K562 (cell line): ENCODE data around the gene EPN2. TPM values are rescaled to one million over a fixed set of nuclear protein-coding genes. Genes with fewer than 3 reads are reported as not detected.
"Not testable (repeated sequence)": the region's sequence is repeated elsewhere in the genome, so short reads cannot be mapped to it uniquely, and the experiment has no call there.

ENCODE experiments used
- ATAC-seq: fragments of 200-7000 bp; cut with Tn5 transposase; 3 replicates; pipeline ENCODE4 v1.9.1; 2020; ENCODE audit warnings: moderate library complexity
- BruUV-seq: library from RNA; stranded (reverse); fragments of 400-500 nt; replicated peaks from 2 replicates; lab custom pipeline; 2021; lab: Mats Ljungman, UMichigan
- CTCF ChIA-PET: fragments of 300-600 bp; formaldehyde crosslinking; extraction: SDS; loops from one replicate; lab custom pipeline; 2021; ENCODE audit warnings: low intra/inter-chr PET ratio; lab: Yijun Ruan, JAX
- POLR2A ChIA-PET: fragments of 300-600, 350-650 bp; sonication (Branson Sonifier 250); formaldehyde crosslinking; extraction: SDS; loops from one replicate; lab custom pipeline; 2021; ENCODE audit warnings: antibody characterized with exemption, inconsistent platforms; lab: Yijun Ruan, JAX
- DNase-seq, 4 experiments: peaks; one replicate each; pipeline versions ENCODE4 v3.0.0 to v3.0.0-alpha.2; 2011 to 2018; ENCODE audit warnings: low spot score in 3 of 4, mixed read lengths in 3 of 4; ENCODE audit errors: extremely low read depth in 1 of 4
- FAIRE-seq: peaks from 2 replicates; lab custom pipeline; 2011; peaks lifted over from hg19 to GRCh38; lab: Jason Lieb, UNC
- H2AFZ ChIP-seq: 2 replicates; pipeline ENCODE4 v1.6.0; 2011; ENCODE audit warnings: low read depth, low read length, control low read depth, inconsistent platforms
- H3K27ac ChIP-seq: fragments of 200-600 bp; 3 replicates; pipeline ENCODE4 v1.8.0; 2011; ENCODE audit warnings: low read depth, mild to moderate bottlenecking, control low read depth, inconsistent platforms, low read length, moderate library complexity, mixed read lengths; ENCODE audit errors: extremely low read depth
- H3K27me3 ChIP-seq, 2 experiments: fragments of 300-600 bp in 1 of 2; 2 replicates in 1 of 2; 3 replicates in 1 of 2; pipeline versions ENCODE4 v1.6.0 to v1.8.0; 2011; ENCODE audit warnings: inconsistent platforms in 2 of 2, low read length in 2 of 2, mild to moderate bottlenecking in 1 of 2, mixed read lengths in 1 of 2, moderate library complexity in 1 of 2; ENCODE audit not compliant: control insufficient read depth in 2 of 2, insufficient read depth in 2 of 2
- H3K36me3 ChIP-seq: fragments of 300-600 bp; 3 replicates; pipeline ENCODE4 v1.8.0; 2011; ENCODE audit warnings: mild to moderate bottlenecking, low read length, inconsistent platforms; ENCODE audit not compliant: control insufficient read depth, insufficient read depth
- H3K4me1 ChIP-seq, 2 experiments: fragments of 200-600 bp in 1 of 2; replicated peaks in 1 of 2; 2 replicates in 1 of 2; 3 replicates in 1 of 2; pipeline versions ENCODE4 v1.5.1 to v1.8.0; 2011; ENCODE audit warnings: inconsistent platforms in 2 of 2, low read length in 2 of 2, mild to moderate bottlenecking in 1 of 2, mixed read lengths in 1 of 2, moderate library complexity in 1 of 2; ENCODE audit not compliant: control insufficient read depth in 2 of 2, insufficient read depth in 2 of 2
- H3K4me2 ChIP-seq: 2 replicates; pipeline ENCODE4 v1.6.1; 2011; ENCODE audit warnings: low read length, control low read depth, inconsistent platforms, mixed read lengths; ENCODE audit not compliant: insufficient read depth
- H3K4me3 ChIP-seq: fragments of 200-600 bp; sonication (generic), shearing (Covaris generic); 2 replicates; pipeline ENCODE4 v1.5.1; 2016; ENCODE audit warnings: control low read depth, inconsistent platforms
- H3K79me2 ChIP-seq: fragments of 200-600 bp; 3 replicates; pipeline ENCODE4 v1.8.0; 2011; ENCODE audit warnings: low read length, inconsistent platforms; ENCODE audit not compliant: control insufficient read depth, insufficient read depth
- H3K9ac ChIP-seq, 2 experiments: 2 replicates each; pipeline versions ENCODE4 v1.6.0 to v1.6.1; 2011; ENCODE audit warnings: low read depth in 2 of 2, low read length in 2 of 2, control low read depth in 1 of 2, inconsistent platforms in 1 of 2, mild to moderate bottlenecking in 1 of 2, mixed read lengths in 1 of 2; ENCODE audit not compliant: insufficient read depth in 1 of 2
- H3K9me1 ChIP-seq: one replicate; pipeline ENCODE4 v1.6.0; 2011; ENCODE audit warnings: inconsistent platforms, mild to moderate bottlenecking, low read length, moderate library complexity; ENCODE audit not compliant: control insufficient read depth, insufficient read depth
- H3K9me3 ChIP-seq: replicated peaks from 2 replicates; pipeline ENCODE4 v1.5.1; 2011; ENCODE audit warnings: low read depth, low read length, inconsistent platforms; ENCODE audit not compliant: control insufficient read depth, insufficient read depth
- H4K20me1 ChIP-seq: replicated peaks from 2 replicates; pipeline ENCODE4 v1.6.1; 2011; ENCODE audit warnings: low read length, inconsistent platforms, mixed read lengths; ENCODE audit not compliant: control insufficient read depth, insufficient read depth
- ATF1 ChIP-seq, 2 experiments: fragments of 450-650 bp in 1 of 2; IDR thresholded peaks; 2 replicates each; pipeline ENCODE4 v1.6.1; 2016; ENCODE audit warnings: missing compliant biosample characterization in 1 of 2, missing genetic modification characterization in 1 of 2
- BRCA1 ChIP-seq, 2 experiments: fragments of 450-650 bp in 1 of 2; sonication (generic) in 1 of 2; formaldehyde crosslinking in 1 of 2; IDR thresholded peaks; 2 replicates each; pipeline versions ENCODE4 v1.5.0 to v1.6.1; 2017 to 2020; ENCODE audit warnings: mild to moderate bottlenecking in 1 of 2, missing genetic modification reagents in 1 of 2
- HDAC3 ChIP-seq: fragments of 450-650 bp; IDR thresholded peaks from 2 replicates; pipeline ENCODE4 v1.6.1; 2018; ENCODE audit warnings: borderline replicate concordance, mild to moderate bottlenecking, moderate library complexity; ENCODE audit not compliant: partially characterized antibody
- JUN ChIP-seq, 2 experiments: sonication (generic) in 1 of 2; formaldehyde crosslinking in 1 of 2; IDR thresholded peaks; 2 replicates each; pipeline versions ENCODE4 v1.6.1 to v1.8.0; 2012 to 2022; ENCODE audit warnings: borderline replicate concordance in 2 of 2, mild to moderate bottlenecking in 2 of 2, improper control_type of control experiment in 1 of 2, low read depth in 1 of 2, low read length in 1 of 2, missing genetic modification reagents in 1 of 2
- MTA2 ChIP-seq: fragments of 450-650 bp; IDR thresholded peaks from 2 replicates; pipeline ENCODE4 v1.6.1; 2016; ENCODE audit warnings: low read depth
- ZBTB7A ChIP-seq: IDR thresholded peaks from 2 replicates; pipeline ENCODE4 v1.6.1; 2011; ENCODE audit warnings: low read depth, mild to moderate bottlenecking, low read length, moderate library complexity, borderline replicate concordance; ENCODE audit not compliant: control insufficient read depth
- ZFX ChIP-seq: sonication (generic); formaldehyde crosslinking; IDR thresholded peaks from 2 replicates; pipeline ENCODE4 v1.8.0; 2022; ENCODE audit warnings: mild to moderate bottlenecking, missing genetic modification reagents, moderate library complexity
- ZNF124 ChIP-seq: sonication (generic); formaldehyde crosslinking; IDR thresholded peaks from 2 replicates; pipeline ENCODE4 v1.8.1; 2022; ENCODE audit warnings: missing genetic modification reagents
- ZNF561 ChIP-seq: fragments of 450-650 bp; formaldehyde crosslinking; conservative IDR thresholded peaks from 2 replicates; pipeline ENCODE4 v1.4.0; 2020; ENCODE audit warnings: mild to moderate bottlenecking, moderate library complexity
- ZNF740 ChIP-seq, 3 experiments: fragments of 200-800 bp in 1 of 3; sonication (Bioruptor generic) in 1 of 3; sonication (generic) in 1 of 3; formaldehyde crosslinking in 1 of 3; IDR thresholded peaks; 2 replicates each; pipeline versions ENCODE4 v1.6.1 to v1.8.0; 2016 to 2022; ENCODE audit warnings: mild to moderate bottlenecking in 2 of 3, missing compliant biosample characterization in 2 of 3, missing genetic modification characterization in 2 of 3, missing genetic modification reagents in 1 of 3
- WGBS: fragments of 100-300 bp; shearing (Covaris generic); methylation state at CpG from one replicate; pipeline ENCODE4 v1.1.6; 2016; ENCODE audit warnings: low coverage, mixed read lengths; ENCODE audit not compliant: insufficient coverage; ENCODE audit errors: missing lambda C conversion rate; 5-methylcytosine and 5-hydroxymethylcytosine counted together
- in situ Hi-C: fragments of 300-500 bp; cut with MboI; formaldehyde crosslinking; loops from 4 replicates; pipeline ENCODE4 v1.15.0; 2018; ENCODE audit warnings: inconsistent platforms, mixed read lengths
- intact Hi-C: fragments of 100-400 bp; cut with micrococcal nuclease; formaldehyde crosslinking; loops from 2 replicates; pipeline ENCODE4 v1.14.2; 2022
- polyA plus RNA-seq, 8 experiments: library from polyadenylated mRNA; depleted of rRNA in 4 of 8; stranded (reverse) in 5 of 8; unstranded in 3 of 8; fragments of >200 nt; fragmentation: Nextera tagmentation in 2 of 8; fragmentation: Illumina TruSeq in 1 of 8; extraction: Ambion mirVana in 2 of 8; extraction: Trizol in 1 of 8; gene quantifications; 2 replicates each; pipeline versions ENCODE4 v1.2.1 to v1.2.3, GENCODE V29; 2011 to 2014; ENCODE audit warnings: inconsistent platforms in 1 of 8, missing spikeins in 1 of 8
- total RNA-seq, 7 experiments: library from RNA; depleted of rRNA in 6 of 7; stranded (reverse); fragments of >200 nt in 6 of 7; fragmentation: Illumina TruSeq in 2 of 7; extraction: Trizol in 2 of 7; gene quantifications; 2 replicates each; pipeline versions ENCODE4 v1.2.1 to v1.2.3, GENCODE V29; 2011 to 2021; ENCODE audit warnings: low replicate concordance in 1 of 7

Gene EPN2
- total and polyA plus RNA-seq, 9 of the 15 experiments (the other 6 are each of a cell fraction or from before 2014, with no cell fraction given), result 1.0 to 12.9 (median 8.9) TPM

GRCh38 chr17:19348806-19349205 lies 111.6 kb downstream of the EPN2 start:
- ChIA-PET POLR2A (interaction anchor here (0.6 kb wide), 1 partner anchor 100 kb away, joined by 3 read pairs; no protein-coding TSS in a partner anchor), CTCF (no interaction called here)
- no peaks in the 10 kb centered on the region for H3K79me2 ChIP-seq
- WGBS, result 85% methylated on average over 8 of the region's 9 CpGs
- H3K4me1 ChIP-seq, result peaks cover 22 to 39% of the 10 kb centered on the region in 2 experiments
- BruUV-seq, result no TSS peak
- no peaks in the 10 kb centered on the region for H3K27me3 ChIP-seq
- no peak overlapping the region for H3K4me3 ChIP-seq
- H2AFZ ChIP-seq, result no peak overlapping the region
- H3K9me1 ChIP-seq, result no peaks in the 10 kb centered on the region
- H3K36me3 ChIP-seq, result no peaks in the 10 kb centered on the region
- no peaks in the 10 kb centered on the region for H3K9me3 ChIP-seq
- H3K4me2 ChIP-seq, result no peak overlapping the region
- ATAC-seq (no peak), FAIRE-seq (no peak), DNase-seq (no peak)
- no peak overlapping the region for H3K27ac ChIP-seq
- H3K9ac ChIP-seq, result no peak overlapping the region
- no peaks in the 10 kb centered on the region for H4K20me1 ChIP-seq
- TF ChIP-seq ATF1 (CRISPR knock-in tag; IDR thresholded peaks at IDR 0.05) (no peak), ATF1 (tag; IDR thresholded peaks at IDR 0.05) (no peak), BRCA1 (IDR thresholded peaks at IDR 0.05) (no peak), BRCA1 (CRISPR knock-in tag; IDR thresholded peaks at IDR 0.05) (no peak), HDAC3 (no peak), ZNF124 (CRISPR knock-in tag) (no peak), ZBTB7A (no peak), ZNF561 (CRISPR knock-in tag) (no peak), JUN (IDR thresholded peaks at IDR 0.05; ENCODE audit: borderline replicate concordance, low read depth, low read length) (no peak), JUN (CRISPR knock-in tag; IDR thresholded peaks at IDR 0.05; ENCODE audit: borderline replicate concordance) (no peak), ZFX (CRISPR knock-in tag) (no peak), ZNF740 (CRISPR knock-in tag; IDR thresholded peaks at IDR 0.05) (no peak), ZNF740 (tag; IDR thresholded peaks at IDR 0.05) (no peak), MTA2 (no peak)
- TF ChIP-seq, all 486 proteins: peak for 0
- intact Hi-C loops (no loop called here), in situ Hi-C loops (no loop called here)

GRCh38 chr17:19353401-19353800 lies 116.2 kb downstream of the EPN2 start:
- CTCF ChIA-PET, H2AFZ ChIP-seq, H3K79me2 ChIP-seq, FAIRE-seq, H3K27ac ChIP-seq, H3K9me1 ChIP-seq, POLR2A ChIA-PET, in situ Hi-C loops, ATAC-seq, H4K20me1 ChIP-seq, H3K9me3 ChIP-seq, H3K36me3 ChIP-seq, DNase-seq, H3K4me3 ChIP-seq, H3K4me1 ChIP-seq, H3K27me3 ChIP-seq, BruUV-seq, H3K4me2 ChIP-seq, H3K9ac ChIP-seq, intact Hi-C loops: not testable (repeated sequence)
- 86% methylated on average over 10 of the region's 11 CpGs for WGBS
